K562 (cell line): ENCODE data around the gene DGKB. TPM values are rescaled to one million over a fixed set of nuclear protein-coding genes. Genes with fewer than 3 reads are reported as not detected.

Experiments used
- ATAC-seq: fragments of 200-7000 bp; cut with Tn5 transposase; 3 replicates; pipeline ENCODE4 v1.9.1; 2020; ENCODE audit warnings: moderate library complexity
- BruUV-seq: library from RNA; stranded (reverse); fragments of 400-500 nt; replicated peaks from 2 replicates; lab custom pipeline; 2021; lab: Mats Ljungman, UMichigan
- CTCF ChIA-PET: fragments of 300-600 bp; formaldehyde crosslinking; extraction: SDS; loops from one replicate; lab custom pipeline; 2021; ENCODE audit warnings: low intra/inter-chr PET ratio; lab: Yijun Ruan, JAX
- POLR2A ChIA-PET: fragments of 300-600, 350-650 bp; sonication (Branson Sonifier 250); formaldehyde crosslinking; extraction: SDS; loops from one replicate; lab custom pipeline; 2021; ENCODE audit warnings: antibody characterized with exemption, inconsistent platforms; lab: Yijun Ruan, JAX
- DNase-seq, 4 experiments: peaks; one replicate each; pipeline versions ENCODE4 v3.0.0 to v3.0.0-alpha.2; 2011 to 2018; ENCODE audit warnings: low spot score in 3 of 4, mixed read lengths in 3 of 4; ENCODE audit errors: extremely low read depth in 1 of 4
- FAIRE-seq: peaks from 2 replicates; lab custom pipeline; 2011; peaks lifted over from hg19 to GRCh38; lab: Jason Lieb, UNC
- H2AFZ ChIP-seq: 2 replicates; pipeline ENCODE4 v1.6.0; 2011; ENCODE audit warnings: low read depth, low read length, control low read depth, inconsistent platforms
- H3K27ac ChIP-seq: fragments of 200-600 bp; 3 replicates; pipeline ENCODE4 v1.8.0; 2011; ENCODE audit warnings: low read depth, mild to moderate bottlenecking, control low read depth, inconsistent platforms, low read length, moderate library complexity, mixed read lengths; ENCODE audit errors: extremely low read depth
- H3K27me3 ChIP-seq, 2 experiments: fragments of 300-600 bp in 1 of 2; 2 replicates in 1 of 2; 3 replicates in 1 of 2; pipeline versions ENCODE4 v1.6.0 to v1.8.0; 2011; ENCODE audit warnings: inconsistent platforms in 2 of 2, low read length in 2 of 2, mild to moderate bottlenecking in 1 of 2, mixed read lengths in 1 of 2, moderate library complexity in 1 of 2; ENCODE audit not compliant: control insufficient read depth in 2 of 2, insufficient read depth in 2 of 2
- H3K36me3 ChIP-seq: fragments of 300-600 bp; 3 replicates; pipeline ENCODE4 v1.8.0; 2011; ENCODE audit warnings: mild to moderate bottlenecking, low read length, inconsistent platforms; ENCODE audit not compliant: control insufficient read depth, insufficient read depth
- H3K4me1 ChIP-seq, 2 experiments: fragments of 200-600 bp in 1 of 2; replicated peaks in 1 of 2; 2 replicates in 1 of 2; 3 replicates in 1 of 2; pipeline versions ENCODE4 v1.5.1 to v1.8.0; 2011; ENCODE audit warnings: inconsistent platforms in 2 of 2, low read length in 2 of 2, mild to moderate bottlenecking in 1 of 2, mixed read lengths in 1 of 2, moderate library complexity in 1 of 2; ENCODE audit not compliant: control insufficient read depth in 2 of 2, insufficient read depth in 2 of 2
- H3K4me2 ChIP-seq: 2 replicates; pipeline ENCODE4 v1.6.1; 2011; ENCODE audit warnings: low read length, control low read depth, inconsistent platforms, mixed read lengths; ENCODE audit not compliant: insufficient read depth
- H3K4me3 ChIP-seq: fragments of 200-600 bp; sonication (generic), shearing (Covaris generic); 2 replicates; pipeline ENCODE4 v1.5.1; 2016; ENCODE audit warnings: control low read depth, inconsistent platforms
- H3K79me2 ChIP-seq: fragments of 200-600 bp; 3 replicates; pipeline ENCODE4 v1.8.0; 2011; ENCODE audit warnings: low read length, inconsistent platforms; ENCODE audit not compliant: control insufficient read depth, insufficient read depth
- H3K9ac ChIP-seq, 2 experiments: 2 replicates each; pipeline versions ENCODE4 v1.6.0 to v1.6.1; 2011; ENCODE audit warnings: low read depth in 2 of 2, low read length in 2 of 2, control low read depth in 1 of 2, inconsistent platforms in 1 of 2, mild to moderate bottlenecking in 1 of 2, mixed read lengths in 1 of 2; ENCODE audit not compliant: insufficient read depth in 1 of 2
- H3K9me1 ChIP-seq: one replicate; pipeline ENCODE4 v1.6.0; 2011; ENCODE audit warnings: inconsistent platforms, mild to moderate bottlenecking, low read length, moderate library complexity; ENCODE audit not compliant: control insufficient read depth, insufficient read depth
- H3K9me3 ChIP-seq: replicated peaks from 2 replicates; pipeline ENCODE4 v1.5.1; 2011; ENCODE audit warnings: low read depth, low read length, inconsistent platforms; ENCODE audit not compliant: control insufficient read depth, insufficient read depth
- H4K20me1 ChIP-seq: replicated peaks from 2 replicates; pipeline ENCODE4 v1.6.1; 2011; ENCODE audit warnings: low read length, inconsistent platforms, mixed read lengths; ENCODE audit not compliant: control insufficient read depth, insufficient read depth
- CHD7 ChIP-seq: fragments of 200-600 bp; sonication (generic); IDR thresholded peaks from one replicate; pipeline ENCODE4 v1.6.1; 2012; ENCODE audit warnings: mild to moderate bottlenecking, low read depth, low read length, inconsistent platforms
- CREBBP ChIP-seq: IDR thresholded peaks from one replicate; pipeline ENCODE4 v1.6.1; 2012; ENCODE audit warnings: low read depth, mild to moderate bottlenecking, control low read depth, inconsistent platforms, low read length
- GTF2B ChIP-seq: IDR thresholded peaks from 2 replicates; pipeline ENCODE4 v1.6.1; 2011; ENCODE audit not compliant: insufficient read length; ENCODE audit errors: extremely low read depth
- MLLT1 ChIP-seq, 2 experiments: fragments of 450-650 bp; IDR thresholded peaks; 2 replicates each; pipeline ENCODE4 v1.6.1; 2016
- MNT ChIP-seq, 2 experiments: fragments of 450-650 bp; conservative IDR thresholded peaks; 2 replicates each; pipeline ENCODE4 v1.6.1; 2017; ENCODE audit warnings: mild to moderate bottlenecking in 2 of 2, moderate library complexity in 2 of 2
- TRIM24 ChIP-seq, 2 experiments: fragments of 450-650 bp; IDR thresholded peaks; 2 replicates each; pipeline ENCODE4 v1.6.1; 2016
- ZEB2 ChIP-seq: fragments of 450-650 bp; IDR thresholded peaks from 2 replicates; pipeline ENCODE4 v1.6.1; 2016
- ZNF830 ChIP-seq: fragments of 250-450 bp; sonication (Bioruptor Pico); IDR thresholded peaks from 2 replicates; pipeline ENCODE4 v1.5.0; 2021; ENCODE audit warnings: mild to moderate bottlenecking
- WGBS: fragments of 100-300 bp; shearing (Covaris generic); methylation state at CpG from one replicate; pipeline ENCODE4 v1.1.6; 2016; ENCODE audit warnings: low coverage, mixed read lengths; ENCODE audit not compliant: insufficient coverage; ENCODE audit errors: missing lambda C conversion rate; 5-methylcytosine and 5-hydroxymethylcytosine counted together
- in situ Hi-C: fragments of 300-500 bp; cut with MboI; formaldehyde crosslinking; loops from 4 replicates; pipeline ENCODE4 v1.15.0; 2018; ENCODE audit warnings: inconsistent platforms, mixed read lengths
- intact Hi-C: fragments of 100-400 bp; cut with micrococcal nuclease; formaldehyde crosslinking; loops from 2 replicates; pipeline ENCODE4 v1.14.2; 2022
- polyA plus RNA-seq, 8 experiments: library from polyadenylated mRNA; depleted of rRNA in 4 of 8; stranded (reverse) in 5 of 8; unstranded in 3 of 8; fragments of >200 nt; fragmentation: Nextera tagmentation in 2 of 8; fragmentation: Illumina TruSeq in 1 of 8; extraction: Ambion mirVana in 2 of 8; extraction: Trizol in 1 of 8; gene quantifications; 2 replicates each; pipeline versions ENCODE4 v1.2.1 to v1.2.3, GENCODE V29; 2011 to 2014; ENCODE audit warnings: inconsistent platforms in 1 of 8, missing spikeins in 1 of 8
- total RNA-seq, 7 experiments: library from RNA; depleted of rRNA in 6 of 7; stranded (reverse); fragments of >200 nt in 6 of 7; fragmentation: Illumina TruSeq in 2 of 7; extraction: Trizol in 2 of 7; gene quantifications; 2 replicates each; pipeline versions ENCODE4 v1.2.1 to v1.2.3, GENCODE V29; 2011 to 2021; ENCODE audit warnings: low replicate concordance in 1 of 7

The DGKB gene
- total and polyA plus RNA-seq, 9 of the 15 experiments (the other 6 are each of a cell fraction or from before 2014, with no cell fraction given), result 0.01 TPM; not detected in 8

GRCh38 chr7:14752301-14752700, 150.2 kb downstream of the DGKB start:
- ATAC-seq (no peak), DNase-seq (no peak), FAIRE-seq (no peak)
- WGBS, result 6% methylated on average over 3 of the region's 3 CpGs
- Histone ChIP-seq H3K79me2 (no peaks in the 10 kb centered on the region), H2AFZ (no peak overlapping the region), H3K4me3 (no peak overlapping the region), H3K27ac (no peak overlapping the region), H3K4me2 (no peak overlapping the region), H3K9me1 (no peaks in the 10 kb centered on the region), H3K4me1 (no peaks in the 10 kb centered on the region), H3K9ac (no peak overlapping the region), H3K27me3 (no peaks in the 10 kb centered on the region), H3K36me3 (no peaks in the 10 kb centered on the region), H3K9me3 (no peaks in the 10 kb centered on the region; the same call in 1 of the 2 replicates), H4K20me1 (no peaks in the 10 kb centered on the region)
- POLR2A ChIA-PET, result no interaction called here
- intact Hi-C loops, result no loop called here
- in situ Hi-C loops, result no loop called here
- BruUV-seq, result no TSS peak
- CTCF ChIA-PET, result no interaction called here
- TF ChIP-seq CREBBP (no peak), ZEB2 (no peak), ZNF830 (CRISPR knock-in tag) (no peak), TRIM24 (IDR thresholded peaks at IDR 0.05) (no peak), MNT (conservative IDR thresholded peaks at IDR 0.05) (no peak), MLLT1 (IDR thresholded peaks at IDR 0.05) (no peak), CHD7 (no peak), GTF2B (no peak)
